PC-3 (cell line): ENCODE measurements around the gene MAP3K20. TPM values are rescaled to one million over a fixed set of nuclear protein-coding genes. Genes with fewer than 3 reads are reported as not detected.

Experiments
- ATAC-seq: fragments of 200-7000 bp; cut with Tn5 transposase; 2 replicates; pipeline ENCODE4 v1.9.1; 2020; ENCODE audit warnings: mild to moderate bottlenecking, moderate library complexity
- BruUV-seq: library from RNA; stranded (reverse); fragments of 400-500 nt; replicated peaks from 2 replicates; lab custom pipeline; 2021; lab: Mats Ljungman, UMichigan
- CTCF ChIA-PET: fragments of 300-600 bp; sonication (Branson Sonifier 250); formaldehyde crosslinking; loops from one replicate; lab custom pipeline; 2022; ENCODE audit warnings: antibody characterized with exemption; lab: Charles Lee
- POLR2A ChIA-PET: fragments of 300-600 bp; sonication (Branson Sonifier 250); formaldehyde crosslinking; loops from one replicate; lab custom pipeline; 2022; ENCODE audit warnings: antibody characterized with exemption; ENCODE audit not compliant: unreplicated experiment; lab: Charles Lee
- DNase-seq: peaks from one replicate; pipeline ENCODE4 v3.0.0-alpha.2; 2015
- H2AFZ ChIP-seq: fragments of 300-600 bp; sonication (generic); 2 replicates; pipeline ENCODE4 v1.6.0; 2016; ENCODE audit warnings: antibody characterized with exemption, low read length
- H3F3A ChIP-seq: fragments of 300-600 bp; sonication (generic); one replicate; pipeline ENCODE4 v1.6.0; 2017; ENCODE audit warnings: antibody characterized with exemption, low read length, control low read depth, mild to moderate bottlenecking; ENCODE audit not compliant: unreplicated experiment
- H3K27ac ChIP-seq: fragments of 300-600 bp; sonication (generic); 2 replicates; pipeline ENCODE4 v1.5.1; 2016; ENCODE audit warnings: mild to moderate bottlenecking, low read length
- H3K27me3 ChIP-seq: fragments of 300-600 bp; sonication (generic); 2 replicates; pipeline ENCODE4 v1.6.1; 2016; ENCODE audit warnings: low read length, mixed read lengths
- H3K36me3 ChIP-seq: fragments of 300-600 bp; sonication (generic); 2 replicates; pipeline ENCODE4 v1.6.1; 2016; ENCODE audit warnings: low read depth, mixed run types, low read length, mixed read lengths
- H3K4me1 ChIP-seq: fragments of 300-600 bp; sonication (generic); 2 replicates; pipeline ENCODE4 v1.5.1; 2016; ENCODE audit warnings: low read length; ENCODE audit not compliant: insufficient read depth
- H3K4me2 ChIP-seq: fragments of 300-600 bp; sonication (generic); 2 replicates; pipeline ENCODE4 v1.6.0; 2016; ENCODE audit warnings: low read length
- H3K4me3 ChIP-seq: fragments of 300-600 bp; sonication (generic); 2 replicates; pipeline ENCODE4 v1.5.1; 2016; ENCODE audit warnings: mild to moderate bottlenecking, low read length, mixed read lengths
- H3K79me2 ChIP-seq: fragments of 300-600 bp; sonication (generic); 2 replicates; pipeline ENCODE4 v1.6.1; 2017; ENCODE audit warnings: low read length, mixed read lengths
- H3K9ac ChIP-seq: fragments of 300-600 bp; sonication (generic); 2 replicates; pipeline ENCODE4 v1.6.0; 2016; ENCODE audit warnings: mild to moderate bottlenecking, low read length
- H3K9me2 ChIP-seq: fragments of 300-600 bp; sonication (generic); replicated peaks from 2 replicates; pipeline ENCODE4 v1.6.1; 2016; ENCODE audit warnings: mixed run types, low read length, mixed read lengths
- H3K9me3 ChIP-seq: fragments of 300-600 bp; sonication (generic); 2 replicates; pipeline ENCODE4 v1.6.1; 2016; ENCODE audit warnings: low read length, mixed read lengths
- H4K20me1 ChIP-seq: fragments of 300-600 bp; sonication (generic); 2 replicates; pipeline ENCODE4 v1.6.1; 2016; ENCODE audit warnings: low read length, mixed read lengths
- CTCF ChIP-seq: fragments of 300-600 bp; sonication (generic); conservative IDR thresholded peaks from 2 replicates; pipeline ENCODE4 v1.5.1; 2017; ENCODE audit warnings: antibody characterized with exemption, low read depth, mild to moderate bottlenecking, low read length
- EZH2 ChIP-seq: fragments of 300-600 bp; sonication (generic); IDR thresholded peaks from one replicate; pipeline ENCODE4 v1.6.1; 2017; ENCODE audit warnings: antibody characterized with exemption, mild to moderate bottlenecking, low read length; ENCODE audit not compliant: unreplicated experiment
- EZH2phosphoT487 ChIP-seq: fragments of 300-600 bp; sonication (generic); IDR thresholded peaks from 2 replicates; pipeline ENCODE4 v1.6.1; 2018; ENCODE audit warnings: mild to moderate bottlenecking, antibody characterized with exemption, low read length, borderline replicate concordance
- intact Hi-C: fragments of 100-400 bp; cut with micrococcal nuclease; formaldehyde crosslinking; loops from 2 replicates; pipeline ENCODE4 v1.9.0; 2023
- total RNA-seq: library from RNA; depleted of rRNA; stranded (reverse); fragments of >200 nt; gene quantifications from 2 replicates; pipeline ENCODE4 v1.2.3, GENCODE V29; 2014

MAP3K20 gene
- total RNA-seq, 1 experiment from 2014 or later: 29.8 TPM

GRCh38 chr2:173087793-173088496 is 12.3 kb downstream of the MAP3K20 start:
- CTCF ChIA-PET: no interaction called here

GRCh38 chr2:173090276-173090877 is 14.7 kb downstream of the MAP3K20 start:
- ChIA-PET POLR2A (no interaction called here), CTCF (no interaction called here)
- no peak overlapping the region for H3K4me2 ChIP-seq
- no peaks in the 10 kb centered on the region for H3F3A ChIP-seq
- H3K9ac ChIP-seq: no peak overlapping the region
- no peak overlapping the region for H2AFZ ChIP-seq
- H3K79me2 ChIP-seq: peaks cover 64% of the 10 kb centered on the region
- no peak for ATAC-seq
- no peak overlapping the region for H3K4me3 ChIP-seq
- TF ChIP-seq CTCF: no peak
- TF ChIP-seq EZH2: no peak
- TF ChIP-seq EZH2phosphoT487: no peak
- no peak overlapping the region for H3K27ac ChIP-seq
- H3K27me3 ChIP-seq: no peaks in the 10 kb centered on the region
- no TSS peak for BruUV-seq
- H3K4me1 ChIP-seq: peaks cover 27% of the 10 kb centered on the region
- no peaks in the 10 kb centered on the region for H3K9me2 ChIP-seq
- H3K9me3 ChIP-seq: no peaks in the 10 kb centered on the region
- no peak for DNase-seq
- intact Hi-C loops: no loop called here
- H3K36me3 ChIP-seq: peaks cover 22% of the 10 kb centered on the region; the same call in 1 of the 2 replicates
- H4K20me1 ChIP-seq: no peaks in the 10 kb centered on the region

More at GRCh38 chr2:173087793-173088496, 12.3 kb downstream of the MAP3K20 start:
- DNase-seq (peak; percentile 36), ATAC-seq (peak; percentile 47; the same call in 1 of the 2 replicates)
- Histone ChIP-seq H3K4me1 (peaks cover 27% of the 10 kb centered on the region), H3K4me2 (no peak overlapping the region), H3K27ac (no peak overlapping the region), H3F3A (no peaks in the 10 kb centered on the region), H3K9ac (no peak overlapping the region), H3K27me3 (no peaks in the 10 kb centered on the region), H3K4me3 (no peak overlapping the region), H2AFZ (no peak overlapping the region), H3K9me3 (no peaks in the 10 kb centered on the region), H3K79me2 (peaks cover 85% of the 10 kb centered on the region), H3K36me3 (peaks cover 15% of the 10 kb centered on the region; the same call in 1 of the 2 replicates), H3K9me2 (no peaks in the 10 kb centered on the region), H4K20me1 (no peaks in the 10 kb centered on the region)
- intact Hi-C loops: loop anchor here (2.0 kb wide), 1 partner anchor 21 kb away; no protein-coding TSS in a partner anchor
- POLR2A ChIA-PET: no interaction called here
- no TSS peak for BruUV-seq
- TF ChIP-seq EZH2phosphoT487: no peak
- TF ChIP-seq EZH2: no peak
- no peak for TF ChIP-seq CTCF
